GM19035 (cell line): ENCODE data around the gene PPARA.

ENCODE experiments used
- ATAC-seq: cut with Tn5 transposase; IDR thresholded peaks from one replicate; pipeline ENCODE4 v1.9.1; 2021; ENCODE audit not compliant: unreplicated experiment

The PPARA gene

GRCh38 chr22:46202897-46203600 is 52.7 kb downstream of the PPARA start:
- ATAC-seq: no peak

DNA sequence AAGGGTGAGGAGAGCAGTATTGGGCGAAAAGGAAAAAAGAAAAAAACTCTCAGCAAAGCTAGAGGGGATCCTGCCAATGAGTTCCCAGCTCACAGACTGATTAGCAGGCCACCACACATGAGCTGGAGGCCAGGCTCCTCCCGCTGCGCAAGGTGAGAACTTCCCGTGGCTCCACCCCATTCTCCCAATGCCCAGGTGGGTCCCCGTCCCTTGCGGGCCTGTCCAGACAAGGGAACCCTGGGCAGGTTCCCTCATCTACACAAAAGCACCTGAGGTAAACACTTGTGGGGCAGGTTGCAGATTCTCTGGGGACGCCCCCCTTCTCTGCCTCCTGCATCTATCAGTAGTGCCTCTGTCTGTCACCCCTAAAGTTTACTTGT is 53.3 kb downstream of the PPARA start:
- ATAC-seq: no peak

DNA sequence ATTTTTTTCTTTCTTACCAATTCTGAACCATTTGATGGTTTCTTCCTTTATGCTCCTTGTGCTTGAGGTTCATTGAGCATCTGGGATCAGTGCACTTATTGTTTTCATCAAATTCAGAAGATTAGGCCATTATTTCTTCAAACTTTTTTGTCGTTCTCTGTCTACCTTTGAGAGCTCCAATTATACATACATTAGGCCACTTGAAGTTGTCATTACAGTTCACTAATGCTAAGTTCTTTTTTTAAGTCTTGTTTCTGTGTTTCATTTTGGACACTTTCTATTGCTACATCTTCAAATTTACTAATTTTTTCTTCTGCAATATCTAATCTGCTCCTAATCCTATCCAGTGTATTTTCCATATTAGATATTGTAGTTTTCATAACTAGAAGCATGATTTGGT is 58.9 kb downstream of the PPARA start:
- ATAC-seq: no peak

DNA sequence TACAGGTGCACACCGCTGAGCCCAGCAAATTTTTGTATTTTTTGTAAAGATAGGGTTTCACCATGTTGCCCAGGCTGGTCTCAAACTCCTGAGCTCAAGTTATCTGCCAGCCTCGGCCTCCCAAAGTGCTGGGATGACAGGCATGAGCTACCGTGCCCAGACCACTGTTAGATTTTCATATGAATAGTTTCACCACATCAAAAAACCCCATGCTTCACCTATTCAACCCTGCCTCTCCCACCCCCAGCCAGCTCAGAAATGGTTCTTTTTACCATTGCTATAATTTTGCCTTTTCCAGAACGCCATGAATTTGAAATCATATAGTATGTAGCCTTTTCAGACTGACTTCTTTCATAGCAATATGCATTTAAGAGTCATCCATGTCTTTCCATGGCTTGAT is 61.9 kb downstream of the PPARA start:
- no peak for ATAC-seq

- no peak for ATAC-seq
Measured at GRCh38 chr22:46213052-46213451, 62.7 kb downstream of the PPARA start.

- ATAC-seq: no peak
Measured at GRCh38 chr22:46214149-46214548, 63.8 kb downstream of the PPARA start.

DNA sequence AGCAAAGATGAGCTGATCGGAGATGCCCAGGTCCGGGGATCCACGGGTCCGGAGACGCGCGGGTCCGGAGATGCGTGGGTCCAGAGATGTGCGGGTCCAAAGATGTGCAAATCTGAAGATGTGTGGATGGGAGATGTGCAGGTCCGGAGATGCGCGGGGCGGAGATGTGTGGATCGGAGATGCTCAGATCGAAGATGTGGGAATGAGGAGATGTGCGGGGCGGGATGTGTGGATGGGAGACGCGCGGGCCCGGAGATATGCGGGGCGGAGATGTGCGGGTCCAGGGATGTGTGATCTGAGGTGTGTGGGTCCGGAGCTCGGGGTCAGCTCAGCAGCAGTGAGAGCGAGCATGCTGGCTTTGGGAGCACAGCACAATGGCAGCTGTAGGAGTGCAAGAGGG is 64.3 kb downstream of the PPARA start:
- no peak for ATAC-seq

- ATAC-seq: no peak
Measured at GRCh38 chr22:46219636-46220035, 69.3 kb downstream of the PPARA start.

DNA sequence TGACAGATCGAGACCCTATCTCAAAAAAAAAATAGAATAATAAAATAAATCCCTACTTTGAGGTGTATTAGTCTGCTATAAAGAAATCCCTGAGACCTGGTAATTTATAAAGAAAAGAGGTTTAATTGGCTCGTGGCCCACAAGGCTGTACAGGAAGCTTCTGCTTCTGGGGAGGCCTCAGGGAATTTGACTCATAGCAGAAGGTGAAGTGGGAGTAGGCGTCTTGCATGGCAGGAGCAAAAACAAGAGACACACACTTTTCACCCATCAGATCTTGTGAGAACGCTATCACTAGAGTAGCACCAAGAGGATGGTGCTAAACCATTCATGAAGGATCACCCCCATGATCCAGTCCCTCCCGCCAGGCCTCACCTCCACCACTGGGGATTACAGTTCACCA is 70.6 kb downstream of the PPARA start:
- ATAC-seq: no peak

DNA sequence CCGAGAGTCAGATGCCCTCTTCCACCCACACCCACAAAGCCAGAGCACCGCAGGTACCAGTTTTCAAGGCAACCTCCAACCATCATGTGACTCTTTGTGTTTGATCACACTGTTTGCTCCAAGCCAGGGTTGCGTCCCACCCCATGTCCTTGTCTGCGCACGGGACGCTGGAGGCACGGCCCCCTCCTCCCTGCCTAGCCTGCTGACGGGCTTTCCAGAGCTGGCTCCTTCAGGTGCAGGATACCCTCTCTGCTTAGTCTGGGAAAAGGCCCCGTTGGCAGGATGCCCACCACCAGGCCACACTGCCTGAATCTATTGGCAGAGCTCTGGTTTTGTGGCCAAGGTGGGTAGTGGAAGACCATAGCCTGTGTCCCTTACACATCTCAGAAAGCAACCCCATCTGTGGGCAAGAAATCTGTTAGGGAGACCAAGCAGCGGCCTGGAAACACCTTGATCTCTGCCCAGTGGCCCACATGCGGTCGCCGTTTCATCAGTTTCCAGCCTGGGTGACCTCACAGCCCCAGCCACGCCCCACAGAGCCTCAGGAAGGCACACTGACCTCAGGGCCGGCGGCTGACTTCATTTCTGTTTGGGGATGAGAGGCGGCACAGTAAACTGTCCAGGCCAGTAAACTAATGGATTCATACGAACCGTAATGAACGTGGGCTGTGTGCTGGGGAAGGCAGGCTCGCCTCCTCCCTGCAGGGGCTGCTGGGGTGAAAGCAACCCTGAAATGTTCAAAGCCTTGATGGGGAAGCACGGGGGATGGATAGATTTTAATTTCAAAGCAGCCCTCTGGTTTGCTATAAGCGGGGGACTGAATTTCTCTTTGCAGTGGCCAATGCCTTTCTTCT is 73.9 kb downstream of the PPARA start:
- ATAC-seq: no peak

DNA sequence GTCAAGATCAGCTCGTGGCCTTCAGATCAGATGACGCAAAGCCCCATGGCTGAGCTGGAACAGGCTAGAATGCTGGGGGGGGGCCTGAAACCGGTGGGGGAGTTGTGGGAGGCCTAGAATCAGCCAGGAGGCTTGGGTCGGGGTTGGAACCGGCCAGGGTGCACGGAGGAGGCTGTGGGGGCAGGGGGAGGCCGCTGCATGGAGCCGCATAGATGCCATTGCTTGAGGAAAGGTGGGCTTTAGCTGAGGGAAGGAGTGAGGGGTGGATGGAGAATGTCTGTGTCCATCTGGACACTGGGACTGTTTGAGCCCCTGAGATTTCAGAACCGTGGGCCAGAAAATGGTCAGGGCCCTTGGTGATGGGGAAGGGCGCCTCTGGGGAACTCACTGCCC is 74.6 kb downstream of the PPARA start:
- ATAC-seq: no peak

- ATAC-seq: no peak
Measured at GRCh38 chr22:46225631-46226030, 75.3 kb downstream of the PPARA start.

DNA sequence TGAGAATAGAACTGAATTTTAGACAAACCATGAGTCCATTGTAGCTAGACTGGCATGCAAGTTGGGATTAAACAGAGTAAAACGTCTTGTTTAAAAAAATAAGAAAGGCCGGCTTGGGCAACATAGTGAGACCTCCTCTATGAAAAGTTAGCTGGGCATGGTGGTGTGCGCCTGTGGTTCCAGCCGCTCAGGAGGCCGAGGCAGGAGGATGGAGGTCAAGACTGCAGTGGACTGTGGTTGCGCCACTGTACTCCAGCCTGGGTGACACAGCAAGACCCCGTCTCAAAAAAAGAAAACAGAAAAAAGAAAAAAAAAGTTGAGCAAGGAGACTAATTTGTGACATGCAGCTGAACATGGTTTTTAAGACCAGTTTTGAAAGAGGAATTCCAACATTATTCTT is 76.3 kb downstream of the PPARA start:
- ATAC-seq: no peak

DNA sequence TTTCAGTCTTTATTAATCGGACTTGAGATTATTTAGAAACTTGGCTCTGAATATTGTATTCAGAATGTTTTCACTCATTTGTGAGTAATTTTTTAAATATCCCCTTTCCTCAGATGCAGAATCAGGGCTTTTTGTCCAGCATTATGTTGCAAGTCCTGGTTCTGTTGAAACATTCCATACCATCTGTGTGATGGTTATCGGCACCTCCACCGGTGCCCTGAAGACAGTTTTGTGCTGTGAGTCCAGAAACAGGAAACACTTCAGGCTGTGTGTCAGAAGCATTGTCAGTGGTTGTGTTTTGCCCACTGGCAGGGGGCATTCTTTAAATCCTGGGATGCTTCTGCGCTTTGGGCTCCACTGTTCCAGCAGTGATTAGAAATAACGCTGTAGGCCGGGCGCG is 79.4 kb downstream of the PPARA start:
- ATAC-seq: no peak

DNA sequence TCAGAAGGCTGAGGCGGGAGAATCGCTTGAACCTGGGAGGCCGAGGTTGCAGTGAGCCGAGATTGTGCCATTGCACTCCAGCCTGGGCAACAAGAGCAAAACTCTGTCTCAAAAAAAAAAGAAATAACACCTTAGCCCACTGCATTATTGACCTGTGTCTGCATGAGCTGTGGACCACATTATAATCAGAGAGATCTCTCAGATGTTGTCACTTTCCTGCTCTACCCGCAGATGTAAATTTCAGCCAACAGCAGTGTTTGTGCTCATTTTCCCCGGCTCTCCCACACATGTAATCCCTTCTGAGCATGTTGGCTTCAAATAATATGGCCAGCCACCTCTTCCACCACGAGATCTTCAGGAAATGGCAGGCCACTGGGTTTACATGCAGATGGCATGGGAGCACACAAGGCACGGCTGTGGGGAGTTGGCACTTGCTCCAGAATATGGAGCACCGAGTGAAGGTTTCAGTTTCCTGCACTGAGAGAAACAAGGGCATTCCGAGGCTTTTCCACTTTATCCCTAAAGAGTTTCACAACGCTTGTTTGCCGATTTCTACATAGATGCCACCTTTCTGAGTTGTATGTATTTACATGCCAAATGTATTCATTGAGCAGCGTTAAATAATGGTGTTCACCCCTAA is 80.1 kb downstream of the PPARA start:
- no peak for ATAC-seq

DNA sequence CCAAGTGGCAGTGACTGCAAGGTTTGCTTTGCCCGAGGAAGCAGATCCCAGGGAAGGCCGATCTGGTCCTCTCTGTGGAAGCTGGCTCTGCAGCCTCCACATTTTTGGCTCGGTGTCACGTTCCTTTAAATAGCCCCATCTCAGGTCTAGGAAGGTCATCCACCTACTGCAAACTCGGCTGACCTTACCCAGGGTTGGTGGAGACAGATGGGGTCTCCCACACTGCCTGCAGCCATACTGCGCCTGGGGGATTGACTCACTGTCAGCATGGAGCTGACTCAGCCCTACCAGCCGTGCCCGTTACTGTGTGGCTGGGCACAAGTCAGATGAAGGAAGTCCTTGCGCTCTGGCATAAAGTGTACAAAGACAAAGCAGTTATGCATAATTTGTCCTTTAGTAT is 82.9 kb downstream of the PPARA start:
- no peak for ATAC-seq

- no peak for ATAC-seq
Measured at GRCh38 chr22:46234969-46235368, 84.6 kb downstream of the PPARA start.

DNA sequence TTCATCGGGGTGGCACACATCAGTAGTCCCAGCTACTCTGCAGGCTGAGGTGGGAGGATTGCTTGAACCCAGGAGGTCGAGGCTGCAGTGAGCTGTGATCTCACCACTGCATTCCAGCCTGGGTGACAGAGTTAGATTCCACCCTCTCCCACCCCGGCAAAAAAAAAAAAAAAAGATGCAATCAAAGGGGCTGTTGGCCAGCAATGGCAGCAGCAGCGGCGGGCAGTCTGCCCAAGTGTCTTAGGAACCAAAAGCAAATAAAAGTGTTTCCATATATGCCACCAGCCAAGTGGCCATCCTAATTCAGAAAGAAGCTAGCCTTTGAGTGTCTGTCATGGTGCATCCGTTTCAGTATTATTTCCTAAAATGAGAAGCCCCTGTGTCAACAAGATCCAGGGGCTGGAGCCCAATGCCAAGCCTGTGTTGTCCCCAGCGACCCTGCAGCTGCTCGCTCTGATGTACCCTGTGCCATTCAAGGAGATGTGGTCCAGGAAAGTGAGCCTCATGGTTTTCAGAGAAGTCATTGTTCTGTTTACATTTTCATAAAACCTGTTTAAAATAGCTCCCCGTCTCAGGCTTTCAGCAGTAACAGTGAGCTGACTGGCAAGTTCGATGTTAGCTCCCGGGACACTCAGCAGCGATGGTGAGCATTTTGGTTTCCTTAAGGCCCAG is 87.3 kb downstream of the PPARA start:
- ATAC-seq: no peak

GRCh38 chr22:46238541-46238940 is 88.2 kb downstream of the PPARA start:
- no peak for ATAC-seq

GRCh38 chr22:46239261-46240048 is 89.1 kb downstream of the PPARA start:
- no peak for ATAC-seq

GRCh38 chr22:46240073-46240472 is 89.7 kb downstream of the PPARA start:
- ATAC-seq: no peak
